GM10266 (cell line): ENCODE data around the gene PPP1R2B.

Experiments
- DNase-seq: peaks from one replicate; pipeline ENCODE4 v3.0.0; 2012; ENCODE audit errors: extremely low spot score
- CTCF ChIP-seq: IDR thresholded peaks from 2 replicates; pipeline ENCODE4 v1.5.1; 2012; ENCODE audit warnings: mild to moderate bottlenecking, low read depth; ENCODE audit not compliant: control insufficient read depth, insufficient read depth; ENCODE audit errors: missing control alignments

Gene PPP1R2B

GRCh38 chr5:156893517-156893916 lies 43.4 kb downstream of the PPP1R2B start:
- DNase-seq: no peak
- TF ChIP-seq CTCF: no peak

GRCh38 chr5:156896546-156896945 lies 46.5 kb downstream of the PPP1R2B start:
- no peak for TF ChIP-seq CTCF
- no peak for DNase-seq
